Breast epithelium (tissue), 4 donors: Measurements from ENCODE around the gene WDR7. TPM values are rescaled to one million over a fixed set of nuclear protein-coding genes. Genes with fewer than 3 reads are reported as not detected.

Experiments
- DNase-seq, 2 donors: peaks; one replicate each; pipeline ENCODE4 v3.0.0-alpha.2; 2019; ENCODE audit warnings: low spot score in 2 of 2
- H3K27ac ChIP-seq, 2 donors: fragments of 200-600 bp; sonication (generic) in 1 of 2; one replicate each; pipeline ENCODE4 v1.5.1; 2016 to 2019; ENCODE audit warnings: mild to moderate bottlenecking in 1 of 2
- H3K27me3 ChIP-seq, 2 donors: fragments of 200-600 bp; sonication (generic) in 1 of 2; one replicate each; pipeline versions ENCODE4 v1.5.1 to v1.6.0; 2017 to 2019; ENCODE audit warnings: control low read depth in 1 of 2, mild to moderate bottlenecking in 1 of 2
- H3K36me3 ChIP-seq: fragments of 200-600 bp; one replicate; pipeline ENCODE4 v1.5.1; 2019
- H3K4me1 ChIP-seq, 2 donors: fragments of 200-600 bp; sonication (generic); one replicate each; pipeline ENCODE4 v1.5.1; 2016 to 2019; ENCODE audit warnings: control low read depth in 1 of 2
- H3K4me3 ChIP-seq, 3 donors: fragments of 200-600 bp; sonication (generic); 1 replicate in 2 of 3; 2 replicates in 1 of 3; pipeline ENCODE4 v1.5.1; 2016 to 2019; ENCODE audit warnings: mild to moderate bottlenecking in 3 of 3, moderate library complexity in 2 of 3
- H3K9me3 ChIP-seq, 2 donors: fragments of 200-600 bp; sonication (generic) in 1 of 2; one replicate each; pipeline ENCODE4 v1.5.1; 2016 to 2019; ENCODE audit warnings: control low read depth in 1 of 2
- CTCF ChIP-seq, 3 donors: fragments of 450-650 bp; IDR thresholded peaks; one replicate each; pipeline ENCODE4 v1.5.1; 2016 to 2017; ENCODE audit warnings: antibody characterized with exemption in 3 of 3, mild to moderate bottlenecking in 3 of 3, moderate library complexity in 3 of 3
- POLR2A ChIP-seq: fragments of 450-650 bp; IDR thresholded peaks from one replicate; pipeline ENCODE4 v1.6.1; 2016; ENCODE audit warnings: antibody characterized with exemption, mild to moderate bottlenecking, moderate library complexity
- POLR2AphosphoS5 ChIP-seq, 3 donors: sonication (generic); formaldehyde crosslinking; IDR thresholded peaks; one replicate each; pipeline ENCODE4 v1.6.1; 2017; ENCODE audit warnings: antibody characterized with exemption in 3 of 3
- intact Hi-C: fragments of 100-400 bp; cut with DNase I; formaldehyde crosslinking; loops from one replicate; pipeline ENCODE4 v1.15.1; 2023; ENCODE audit warnings: low total_unique reads
- total RNA-seq, 3 donors: library from RNA; depleted of rRNA; stranded (reverse); fragments of >200 nt; gene quantifications; one replicate each; pipeline ENCODE4 v1.1.0, GENCODE V29; 2016

WDR7 gene
- total RNA-seq, 3 donors from 2014 or later, result 28.3 to 32.6 (median 31.1) TPM

GRCh38 chr18:57035590-57035989 lies 384.4 kb downstream of the WDR7 start:
- intact Hi-C loops, result no loop called here
- H3K4me1 ChIP-seq, result no peaks in the 10 kb centered on the region
- TF ChIP-seq POLR2A (no peak), POLR2AphosphoS5 (IDR thresholded peaks at IDR 0.05) (no peak), CTCF (IDR thresholded peaks at IDR 0.05) (no peak)
- H3K9me3 ChIP-seq, result no peaks in the 10 kb centered on the region
- no peak overlapping the region for H3K4me3 ChIP-seq
- H3K27ac ChIP-seq, result no peak overlapping the region
- H3K27me3 ChIP-seq, result no peaks in the 10 kb centered on the region
- no peak for DNase-seq
- H3K36me3 ChIP-seq, result no peaks in the 10 kb centered on the region

GRCh38 chr18:57038395-57038794 lies 387.2 kb downstream of the WDR7 start:
- Histone ChIP-seq H3K9me3 (no peaks in the 10 kb centered on the region), H3K27ac (no peak overlapping the region), H3K36me3 (no peaks in the 10 kb centered on the region), H3K4me1 (no peaks in the 10 kb centered on the region), H3K4me3 (no peak overlapping the region), H3K27me3 (no peaks in the 10 kb centered on the region)
- intact Hi-C loops, result no loop called here
- no peak for DNase-seq
- TF ChIP-seq CTCF (IDR thresholded peaks at IDR 0.05) (no peak), POLR2AphosphoS5 (IDR thresholded peaks at IDR 0.05) (no peak), POLR2A (no peak)

GRCh38 chr18:57040175-57040574 lies 389.0 kb downstream of the WDR7 start:
- no peak for DNase-seq

GRCh38 chr18:57043241-57043640 lies 392.1 kb downstream of the WDR7 start:
- Histone ChIP-seq H3K27me3 (no peaks in the 10 kb centered on the region), H3K4me3 (no peak overlapping the region), H3K9me3 (peaks cover 5 to 14% of the 10 kb centered on the region in 2 donors), H3K27ac (no peak overlapping the region), H3K4me1 (no peaks in the 10 kb centered on the region), H3K36me3 (no peaks in the 10 kb centered on the region)
- DNase-seq, result no peak
- no peak for TF ChIP-seq POLR2AphosphoS5 (IDR thresholded peaks at IDR 0.05)
- TF ChIP-seq POLR2A, result no peak
- TF ChIP-seq CTCF (IDR thresholded peaks at IDR 0.05), result no peak
- intact Hi-C loops, result no loop called here

More at GRCh38 chr18:57040175-57040574, 389.0 kb downstream of the WDR7 start:
- no peaks in the 10 kb centered on the region for H3K9me3 ChIP-seq
- H3K27me3 ChIP-seq, result no peaks in the 10 kb centered on the region
- no peaks in the 10 kb centered on the region for H3K36me3 ChIP-seq
- H3K4me3 ChIP-seq, result no peak overlapping the region
- H3K27ac ChIP-seq, result no peak overlapping the region
- TF ChIP-seq CTCF (IDR thresholded peaks at IDR 0.05) (no peak), POLR2AphosphoS5 (IDR thresholded peaks at IDR 0.05) (no peak), POLR2A (no peak)
- intact Hi-C loops, result no loop called here
- no peaks in the 10 kb centered on the region for H3K4me1 ChIP-seq

- no peak overlapping the region for H3K27ac ChIP-seq
- no peak overlapping the region for H3K4me3 ChIP-seq
- peaks cover 5 to 14% of the 10 kb centered on the region in 2 donors for H3K9me3 ChIP-seq
- TF ChIP-seq POLR2AphosphoS5 (IDR thresholded peaks at IDR 0.05), result no peak
- TF ChIP-seq CTCF (IDR thresholded peaks at IDR 0.05), result no peak
- TF ChIP-seq POLR2A, result no peak
- H3K27me3 ChIP-seq, result no peaks in the 10 kb centered on the region
- H3K36me3 ChIP-seq, result no peaks in the 10 kb centered on the region
- intact Hi-C loops, result no loop called here
- DNase-seq, result no peak
- H3K4me1 ChIP-seq, result no peaks in the 10 kb centered on the region
Measured at GRCh38 chr18:57048351-57048750, 397.2 kb downstream of the WDR7 start.
